HepG2 (cell line): ENCODE data around the gene P3H4. TPM values are rescaled to one million over a fixed set of nuclear protein-coding genes. Genes with fewer than 3 reads are reported as not detected.

Source experiments
- ARID2 ChIP-seq: sonication (generic); formaldehyde crosslinking; IDR thresholded peaks from 2 replicates; pipeline ENCODE4 v1.8.1; 2022; ENCODE audit warnings: mild to moderate bottlenecking, missing genetic modification reagents, borderline replicate concordance
- HCFC1 ChIP-seq: fragments of 150-350 bp; IDR thresholded peaks from 2 replicates; pipeline ENCODE4 v1.6.1; 2014; ENCODE audit warnings: low read depth, low read length
- MYC ChIP-seq: sonication (generic); formaldehyde crosslinking; IDR thresholded peaks from 2 replicates; pipeline ENCODE4 v1.9.0; 2021; ENCODE audit warnings: missing genetic modification reagents, borderline replicate concordance
- YEATS2 ChIP-seq: sonication (generic); formaldehyde crosslinking; IDR thresholded peaks from 2 replicates; pipeline ENCODE4 v1.4.0; 2020; ENCODE audit warnings: missing genetic modification reagents, borderline replicate concordance
- ZNF431 ChIP-seq: sonication (generic); formaldehyde crosslinking; IDR thresholded peaks from 2 replicates; pipeline ENCODE4 v1.9.0; 2022; ENCODE audit warnings: missing genetic modification reagents, low read depth, mild to moderate bottlenecking, borderline replicate concordance
- polyA plus RNA-seq, 8 experiments: library from polyadenylated mRNA; depleted of rRNA in 3 of 8; stranded (reverse) in 7 of 8; unstranded in 1 of 8; fragments of >200 nt; fragmentation: Illumina TruSeq in 4 of 8; extraction: Trizol in 4 of 8; gene quantifications; 2 replicates each; pipeline versions ENCODE4 v1.2.1 to v1.2.3, GENCODE V29; 2011 to 2016; ENCODE audit warnings: low read depth in 4 of 8, missing spikeins in 1 of 8, mixed read lengths in 1 of 8; ENCODE audit not compliant: insufficient read depth in 1 of 8
- total RNA-seq, 5 experiments: library from RNA; depleted of rRNA; stranded (reverse); fragments of >200 nt; fragmentation: Illumina TruSeq; extraction: Trizol; gene quantifications; 2 replicates each; pipeline ENCODE4 v1.2.3, GENCODE V29; 2016; ENCODE audit warnings: low read depth in 1 of 5
- TF ChIP-seq, protein P1 (sequence below): sonication (generic); formaldehyde crosslinking; IDR thresholded peaks from 2 replicates; pipeline ENCODE4 v1.4.0; 2020; ENCODE audit warnings: missing genetic modification reagents
- TF ChIP-seq, protein P2 (sequence below), 2 experiments: fragments of 450-650 bp in 1 of 2; sonication (generic) in 1 of 2; formaldehyde crosslinking in 1 of 2; IDR thresholded peaks; 2 replicates each; pipeline versions ENCODE4 v1.6.1 to v1.8.0; 2016 to 2022; ENCODE audit warnings: antibody characterized with exemption in 1 of 2, mild to moderate bottlenecking in 1 of 2, missing genetic modification reagents in 1 of 2
- TF ChIP-seq, protein P3 (sequence below), 2 experiments: IDR thresholded peaks; 2 replicates each; pipeline ENCODE4 v1.6.1; 2011 to 2012; ENCODE audit warnings: low read length in 2 of 2, borderline replicate concordance in 1 of 2, low read depth in 1 of 2, mild to moderate bottlenecking in 1 of 2, moderate library complexity in 1 of 2

P3H4 gene
- total and polyA plus RNA-seq, 2 of the 13 experiments (the other 11 are each of a cell fraction or from before 2014, with no cell fraction given), result 37.1 to 50.6 TPM

DNA sequence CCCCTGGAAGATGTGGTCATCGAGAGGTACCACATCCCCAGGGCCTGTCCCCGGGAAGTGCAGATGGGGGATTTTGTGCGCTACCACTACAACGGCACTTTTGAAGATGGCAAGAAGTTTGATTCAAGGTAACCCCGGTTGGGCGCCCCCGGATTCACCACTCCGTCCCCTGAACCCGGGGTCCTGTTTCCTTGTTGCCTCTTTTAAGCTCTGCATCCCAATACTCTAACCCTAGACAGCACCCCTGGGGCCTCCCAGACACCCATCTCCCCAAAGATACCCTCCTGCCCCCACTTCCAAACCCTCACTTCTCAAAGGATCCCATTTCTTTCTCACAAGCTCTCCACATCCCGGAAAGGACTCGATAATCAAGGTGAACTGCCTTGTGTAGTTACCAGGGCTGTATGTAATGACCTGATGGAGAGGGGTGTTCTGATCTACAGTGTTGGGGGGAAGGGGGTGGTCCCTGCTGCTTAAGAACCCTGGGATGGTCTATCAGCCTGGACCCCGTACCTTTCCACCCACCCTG is 1.5 kb upstream of the P3H4 start (continued):
- TF ChIP-seq, protein P1, sequence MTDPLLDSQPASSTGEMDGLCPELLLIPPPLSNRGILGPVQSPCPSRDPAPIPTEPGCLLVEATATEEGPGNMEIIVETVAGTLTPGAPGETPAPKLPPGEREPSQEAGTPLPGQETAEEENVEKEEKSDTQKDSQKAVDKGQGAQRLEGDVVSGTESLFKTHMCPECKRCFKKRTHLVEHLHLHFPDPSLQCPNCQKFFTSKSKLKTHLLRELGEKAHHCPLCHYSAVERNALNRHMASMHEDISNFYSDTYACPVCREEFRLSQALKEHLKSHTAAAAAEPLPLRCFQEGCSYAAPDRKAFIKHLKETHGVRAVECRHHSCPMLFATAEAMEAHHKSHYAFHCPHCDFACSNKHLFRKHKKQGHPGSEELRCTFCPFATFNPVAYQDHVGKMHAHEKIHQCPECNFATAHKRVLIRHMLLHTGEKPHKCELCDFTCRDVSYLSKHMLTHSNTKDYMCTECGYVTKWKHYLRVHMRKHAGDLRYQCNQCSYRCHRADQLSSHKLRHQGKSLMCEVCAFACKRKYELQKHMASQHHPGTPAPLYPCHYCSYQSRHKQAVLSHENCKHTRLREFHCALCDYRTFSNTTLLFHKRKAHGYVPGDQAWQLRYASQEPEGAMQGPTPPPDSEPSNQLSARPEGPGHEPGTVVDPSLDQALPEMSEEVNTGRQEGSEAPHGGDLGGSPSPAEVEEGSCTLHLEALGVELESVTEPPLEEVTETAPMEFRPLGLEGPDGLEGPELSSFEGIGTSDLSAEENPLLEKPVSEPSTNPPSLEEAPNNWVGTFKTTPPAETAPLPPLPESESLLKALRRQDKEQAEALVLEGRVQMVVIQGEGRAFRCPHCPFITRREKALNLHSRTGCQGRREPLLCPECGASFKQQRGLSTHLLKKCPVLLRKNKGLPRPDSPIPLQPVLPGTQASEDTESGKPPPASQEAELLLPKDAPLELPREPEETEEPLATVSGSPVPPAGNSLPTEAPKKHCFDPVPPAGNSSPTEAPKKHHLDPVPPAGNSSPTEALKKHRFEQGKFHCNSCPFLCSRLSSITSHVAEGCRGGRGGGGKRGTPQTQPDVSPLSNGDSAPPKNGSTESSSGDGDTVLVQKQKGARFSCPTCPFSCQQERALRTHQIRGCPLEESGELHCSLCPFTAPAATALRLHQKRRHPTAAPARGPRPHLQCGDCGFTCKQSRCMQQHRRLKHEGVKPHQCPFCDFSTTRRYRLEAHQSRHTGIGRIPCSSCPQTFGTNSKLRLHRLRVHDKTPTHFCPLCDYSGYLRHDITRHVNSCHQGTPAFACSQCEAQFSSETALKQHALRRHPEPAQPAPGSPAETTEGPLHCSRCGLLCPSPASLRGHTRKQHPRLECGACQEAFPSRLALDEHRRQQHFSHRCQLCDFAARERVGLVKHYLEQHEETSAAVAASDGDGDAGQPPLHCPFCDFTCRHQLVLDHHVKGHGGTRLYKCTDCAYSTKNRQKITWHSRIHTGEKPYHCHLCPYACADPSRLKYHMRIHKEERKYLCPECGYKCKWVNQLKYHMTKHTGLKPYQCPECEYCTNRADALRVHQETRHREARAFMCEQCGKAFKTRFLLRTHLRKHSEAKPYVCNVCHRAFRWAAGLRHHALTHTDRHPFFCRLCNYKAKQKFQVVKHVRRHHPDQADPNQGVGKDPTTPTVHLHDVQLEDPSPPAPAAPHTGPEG (CRISPR knock-in tag), result no peak
- TF ChIP-seq MYC (CRISPR knock-in tag) (no peak), HCFC1 (no peak), YEATS2 (CRISPR knock-in tag) (0 out of 2 replicates have a peak, but pooled peaks have one; percentile 1), ZNF431 (CRISPR knock-in tag) (no peak), ARID2 (CRISPR knock-in tag) (no peak)
- TF ChIP-seq, protein P2, sequence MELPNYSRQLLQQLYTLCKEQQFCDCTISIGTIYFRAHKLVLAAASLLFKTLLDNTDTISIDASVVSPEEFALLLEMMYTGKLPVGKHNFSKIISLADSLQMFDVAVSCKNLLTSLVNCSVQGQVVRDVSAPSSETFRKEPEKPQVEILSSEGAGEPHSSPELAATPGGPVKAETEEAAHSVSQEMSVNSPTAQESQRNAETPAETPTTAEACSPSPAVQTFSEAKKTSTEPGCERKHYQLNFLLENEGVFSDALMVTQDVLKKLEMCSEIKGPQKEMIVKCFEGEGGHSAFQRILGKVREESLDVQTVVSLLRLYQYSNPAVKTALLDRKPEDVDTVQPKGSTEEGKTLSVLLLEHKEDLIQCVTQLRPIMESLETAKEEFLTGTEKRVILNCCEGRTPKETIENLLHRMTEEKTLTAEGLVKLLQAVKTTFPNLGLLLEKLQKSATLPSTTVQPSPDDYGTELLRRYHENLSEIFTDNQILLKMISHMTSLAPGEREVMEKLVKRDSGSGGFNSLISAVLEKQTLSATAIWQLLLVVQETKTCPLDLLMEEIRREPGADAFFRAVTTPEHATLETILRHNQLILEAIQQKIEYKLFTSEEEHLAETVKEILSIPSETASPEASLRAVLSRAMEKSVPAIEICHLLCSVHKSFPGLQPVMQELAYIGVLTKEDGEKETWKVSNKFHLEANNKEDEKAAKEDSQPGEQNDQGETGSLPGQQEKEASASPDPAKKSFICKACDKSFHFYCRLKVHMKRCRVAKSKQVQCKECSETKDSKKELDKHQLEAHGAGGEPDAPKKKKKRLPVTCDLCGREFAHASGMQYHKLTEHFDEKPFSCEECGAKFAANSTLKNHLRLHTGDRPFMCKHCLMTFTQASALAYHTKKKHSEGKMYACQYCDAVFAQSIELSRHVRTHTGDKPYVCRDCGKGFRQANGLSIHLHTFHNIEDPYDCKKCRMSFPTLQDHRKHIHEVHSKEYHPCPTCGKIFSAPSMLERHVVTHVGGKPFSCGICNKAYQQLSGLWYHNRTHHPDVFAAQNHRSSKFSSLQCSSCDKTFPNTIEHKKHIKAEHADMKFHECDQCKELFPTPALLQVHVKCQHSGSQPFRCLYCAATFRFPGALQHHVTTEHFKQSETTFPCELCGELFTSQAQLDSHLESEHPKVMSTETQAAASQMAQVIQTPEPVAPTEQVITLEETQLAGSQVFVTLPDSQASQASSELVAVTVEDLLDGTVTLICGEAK (IDR thresholded peaks at IDR 0.05), result no peak
- TF ChIP-seq, protein P2 (CRISPR knock-in tag; IDR thresholded peaks at IDR 0.05), result no peak
- TF ChIP-seq, protein P3, sequence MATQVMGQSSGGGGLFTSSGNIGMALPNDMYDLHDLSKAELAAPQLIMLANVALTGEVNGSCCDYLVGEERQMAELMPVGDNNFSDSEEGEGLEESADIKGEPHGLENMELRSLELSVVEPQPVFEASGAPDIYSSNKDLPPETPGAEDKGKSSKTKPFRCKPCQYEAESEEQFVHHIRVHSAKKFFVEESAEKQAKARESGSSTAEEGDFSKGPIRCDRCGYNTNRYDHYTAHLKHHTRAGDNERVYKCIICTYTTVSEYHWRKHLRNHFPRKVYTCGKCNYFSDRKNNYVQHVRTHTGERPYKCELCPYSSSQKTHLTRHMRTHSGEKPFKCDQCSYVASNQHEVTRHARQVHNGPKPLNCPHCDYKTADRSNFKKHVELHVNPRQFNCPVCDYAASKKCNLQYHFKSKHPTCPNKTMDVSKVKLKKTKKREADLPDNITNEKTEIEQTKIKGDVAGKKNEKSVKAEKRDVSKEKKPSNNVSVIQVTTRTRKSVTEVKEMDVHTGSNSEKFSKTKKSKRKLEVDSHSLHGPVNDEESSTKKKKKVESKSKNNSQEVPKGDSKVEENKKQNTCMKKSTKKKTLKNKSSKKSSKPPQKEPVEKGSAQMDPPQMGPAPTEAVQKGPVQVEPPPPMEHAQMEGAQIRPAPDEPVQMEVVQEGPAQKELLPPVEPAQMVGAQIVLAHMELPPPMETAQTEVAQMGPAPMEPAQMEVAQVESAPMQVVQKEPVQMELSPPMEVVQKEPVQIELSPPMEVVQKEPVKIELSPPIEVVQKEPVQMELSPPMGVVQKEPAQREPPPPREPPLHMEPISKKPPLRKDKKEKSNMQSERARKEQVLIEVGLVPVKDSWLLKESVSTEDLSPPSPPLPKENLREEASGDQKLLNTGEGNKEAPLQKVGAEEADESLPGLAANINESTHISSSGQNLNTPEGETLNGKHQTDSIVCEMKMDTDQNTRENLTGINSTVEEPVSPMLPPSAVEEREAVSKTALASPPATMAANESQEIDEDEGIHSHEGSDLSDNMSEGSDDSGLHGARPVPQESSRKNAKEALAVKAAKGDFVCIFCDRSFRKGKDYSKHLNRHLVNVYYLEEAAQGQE (IDR thresholded peaks at IDR 0.05; ENCODE audit: borderline replicate concordance in 1 of 2, low read depth in 1 of 2, low read length in 2 of 2), result no peak
